ENCODE measurements around the gene PLEKHO2. TPM values are rescaled to one million over a fixed set of nuclear protein-coding genes. Genes with fewer than 3 reads are reported as not detected.

PLEKHO2 gene
- total and polyA plus RNA-seq, 7 donors: 1.9 to 6.7 (median 5.2) TPM

DNA sequence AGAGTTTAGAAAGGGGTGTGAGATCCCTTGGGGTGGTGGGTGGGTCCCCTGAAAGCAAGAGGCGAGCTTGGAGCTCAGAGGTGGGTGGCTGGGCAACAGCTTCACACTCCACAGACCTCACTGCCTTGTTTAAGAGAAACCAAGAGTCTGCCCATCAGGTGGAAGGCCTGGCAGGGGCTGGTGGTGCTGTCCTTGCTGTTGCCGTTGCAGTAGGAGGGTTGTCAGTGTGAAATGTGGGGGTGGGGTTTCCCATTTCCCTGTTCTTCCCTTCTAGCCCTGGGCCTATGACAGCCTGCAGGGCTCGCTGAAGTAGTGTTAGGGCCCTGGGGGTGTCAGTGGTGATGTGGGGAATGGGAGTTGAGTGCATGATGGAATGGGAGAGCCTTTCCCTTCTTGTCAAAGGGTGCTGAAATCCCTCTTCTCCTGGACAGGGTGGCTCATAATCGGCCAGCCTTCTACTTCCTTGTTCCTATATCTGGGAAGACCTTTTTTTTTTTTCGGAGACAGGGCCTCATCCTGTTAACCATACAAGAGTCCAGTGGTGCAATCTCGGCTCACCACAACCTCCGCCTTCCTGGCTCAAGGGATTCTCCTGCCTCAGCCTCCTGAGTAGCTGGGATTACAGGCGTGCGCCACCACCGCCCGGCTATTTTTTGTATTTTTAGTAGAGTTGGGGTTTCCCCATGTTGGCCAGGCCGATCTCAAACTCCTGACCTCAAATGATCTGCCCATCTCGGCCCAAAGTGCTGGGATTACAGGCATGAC lies 4.3 kb downstream of the PLEKHO2 start:
- TF ChIP-seq CTCF (IDR thresholded peaks at IDR 0.05): no peak
- Histone ChIP-seq H3K9me3 (no peaks in the 10 kb centered on the region), H3K27me3 (ENCODE audit: insufficient read depth in 3 of 3, low read length in 2 of 3) (no peaks in the 10 kb centered on the region), H3K27ac (no peak overlapping the region), H3K36me3 (ENCODE audit: insufficient read depth in 1 of 2, low read depth in 1 of 2) (peaks cover 0 to 24% of the 10 kb centered on the region in 2 donors), H3K4me1 (peaks cover 6% of the 10 kb centered on the region), H3K4me3 (peak overlapping the region; percentile 93)
- ATAC-seq: no peak
- intact Hi-C loops (cut with DNase I): no loop called here
- DNase-seq: no peak
- WGBS, 3 donors: 73 to 83% (median 74%) methylated on average over 13 of the region's 13 CpGs

- TF ChIP-seq CTCF (IDR thresholded peaks at IDR 0.05): no peak
- no peak for DNase-seq
- Histone ChIP-seq H3K27me3 (ENCODE audit: insufficient read depth in 3 of 3, low read length in 2 of 3) (no peaks in the 10 kb centered on the region), H3K4me1 (peaks cover 6% of the 10 kb centered on the region), H3K9me3 (no peaks in the 10 kb centered on the region), H3K27ac (no peak overlapping the region), H3K4me3 (no peak overlapping the region), H3K36me3 (ENCODE audit: insufficient read depth in 1 of 2, low read depth in 1 of 2) (peaks cover 0 to 25% of the 10 kb centered on the region in 2 donors)
- intact Hi-C loops (cut with DNase I): no loop called here
- WGBS, 3 donors: 54 to 73% (median 66%) methylated on average over 3 of the region's 3 CpGs
- ATAC-seq: no peak
These were observed 5.3 kb downstream of the PLEKHO2 start for GRCh38 chr15:64847016-64847415.

- Histone ChIP-seq H3K9me3 (no peaks in the 10 kb centered on the region), H3K4me1 (peaks cover 6% of the 10 kb centered on the region), H3K36me3 (ENCODE audit: insufficient read depth in 1 of 2, low read depth in 1 of 2) (peaks cover 0 to 25% of the 10 kb centered on the region in 2 donors), H3K4me3 (no peak overlapping the region), H3K27ac (no peak overlapping the region), H3K27me3 (ENCODE audit: insufficient read depth in 3 of 3, low read length in 2 of 3) (no peaks in the 10 kb centered on the region)
- intact Hi-C loops (cut with DNase I): no loop called here
- no peak for DNase-seq
- no peak for ATAC-seq
- 81 to 84% (median 82%) methylated on average over 3 of the region's 3 CpGs for WGBS, 3 donors
- TF ChIP-seq CTCF (IDR thresholded peaks at IDR 0.05): no peak
These were observed 5.7 kb downstream of the PLEKHO2 start for GRCh38 chr15:64847448-64847847.

DNA sequence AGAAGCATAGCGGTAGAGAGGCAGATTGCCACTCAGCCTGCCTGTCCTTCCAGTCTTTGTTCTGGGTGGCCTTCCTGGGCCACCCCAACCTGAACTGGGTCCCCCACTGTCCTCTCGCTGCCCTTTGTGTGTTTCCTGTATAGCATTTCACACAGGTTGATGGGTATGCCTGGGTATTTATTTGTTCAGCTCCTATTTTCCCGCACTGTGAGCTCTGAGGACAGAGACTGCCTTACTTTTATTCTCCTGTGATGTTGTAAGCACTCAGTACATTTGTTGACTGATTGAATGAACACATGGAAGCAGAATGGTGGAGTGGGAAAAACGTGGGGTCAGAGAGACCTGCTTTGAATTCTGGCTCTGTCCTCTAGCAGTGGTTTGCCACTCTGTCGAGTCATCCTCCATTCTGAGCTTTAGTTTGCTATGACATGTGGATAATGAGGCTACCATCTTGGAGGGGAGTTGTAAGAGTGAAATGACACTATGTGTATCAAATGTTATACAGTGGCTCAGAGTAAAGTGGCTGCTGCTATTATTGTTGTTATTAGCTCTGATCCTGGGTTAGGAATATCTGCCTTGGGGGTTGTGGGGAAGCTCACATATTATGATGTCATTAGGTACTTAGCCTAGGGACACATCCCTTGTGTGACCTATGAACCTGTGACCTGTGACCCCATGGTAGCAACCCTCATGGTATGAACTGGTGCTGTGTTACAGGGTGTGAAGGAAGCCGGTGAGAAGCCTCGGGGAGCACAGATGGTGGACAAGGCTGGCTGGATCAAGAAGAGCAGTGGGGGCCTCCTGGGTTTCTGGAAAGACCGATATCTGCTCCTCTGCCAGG lies 6.4 kb downstream of the PLEKHO2 start:
- Histone ChIP-seq H3K36me3 (ENCODE audit: insufficient read depth in 1 of 2, low read depth in 1 of 2) (peaks cover 0 to 26% of the 10 kb centered on the region in 2 donors), H3K9me3 (no peaks in the 10 kb centered on the region), H3K4me3 (no peak overlapping the region), H3K27ac (no peak overlapping the region), H3K4me1 (peaks cover 6% of the 10 kb centered on the region), H3K27me3 (ENCODE audit: insufficient read depth in 3 of 3, low read length in 2 of 3) (no peaks in the 10 kb centered on the region)
- WGBS, 3 donors: 68 to 78% (median 69%) methylated on average over 8 of the region's 8 CpGs
- intact Hi-C loops (cut with DNase I): no loop called here
- DNase-seq (no peak), ATAC-seq (no peak)
- TF ChIP-seq CTCF (IDR thresholded peaks at IDR 0.05): no peak
